GM21723 (cell line): Measurements from ENCODE around the gene CARD16.

Experiments
- ATAC-seq: cut with Tn5 transposase; IDR thresholded peaks from one replicate; pipeline ENCODE4 v1.9.1; 2021; ENCODE audit warnings: mild to moderate bottlenecking, moderate library complexity; ENCODE audit not compliant: unreplicated experiment

The CARD16 gene

GRCh38 chr11:104997288-104997687 lies 47.8 kb downstream of the CARD16 start:
- ATAC-seq, result no peak

- ATAC-seq, result no peak
Observed at GRCh38 chr11:104995001-104995408, 50.1 kb downstream of the CARD16 start.

GRCh38 chr11:104992781-104993180 lies 52.4 kb downstream of the CARD16 start:
- ATAC-seq, result no peak

- ATAC-seq, result no peak
Observed at GRCh38 chr11:104991994-104992393, 53.1 kb downstream of the CARD16 start.
